ENCODE measurements around the gene ITGA6.
A peak's percentile ranks its signal among the peaks of the same experiment; 100 is the strongest.

Gene ITGA6

GRCh38 chr2:172416447-172417058, 10.8 kb upstream of the ITGA6 start:
- no peak for DNase-seq

GRCh38 chr2:172420216-172420615, 7.2 kb upstream of the ITGA6 start:
- no peak for DNase-seq

DNA sequence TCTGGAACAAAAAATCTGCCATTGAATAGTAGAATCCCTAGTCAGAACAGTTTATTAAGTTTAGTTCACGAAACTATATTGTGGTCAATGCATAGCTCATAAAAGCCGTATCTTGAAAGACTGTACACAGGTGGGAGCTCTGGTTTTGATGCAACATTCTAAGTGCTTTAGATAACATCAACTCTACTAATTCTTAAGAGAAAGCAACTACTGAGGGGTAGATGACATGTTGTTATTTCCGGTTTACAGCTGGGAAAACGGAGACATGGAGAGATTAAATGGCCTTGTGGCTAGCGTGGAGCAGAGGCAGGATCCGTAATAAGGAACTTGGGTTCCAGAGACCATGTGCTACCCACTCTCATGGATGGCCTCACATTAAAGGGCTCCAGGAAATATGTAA, 4.2 kb upstream of the ITGA6 start:
- DNase-seq = no peak

GRCh38 chr2:172425336-172425735, 2.0 kb upstream of the ITGA6 start:
- DNase-seq = no peak

- no peak for DNase-seq
Measured at GRCh38 chr2:172426635-172427255, 641 bp upstream of the ITGA6 start.

GRCh38 chr2:172427990-172428831, 825 bp downstream of the ITGA6 start:
- DNase-seq = no peak

GRCh38 chr2:172428832-172429210, 1.4 kb downstream of the ITGA6 start:
- no peak for DNase-seq

GRCh38 chr2:172429301-172429968, 2.0 kb downstream of the ITGA6 start:
- DNase-seq = peak; percentile 30

GRCh38 chr2:172430027-172430426, 2.6 kb downstream of the ITGA6 start:
- DNase-seq = no peak

DNA sequence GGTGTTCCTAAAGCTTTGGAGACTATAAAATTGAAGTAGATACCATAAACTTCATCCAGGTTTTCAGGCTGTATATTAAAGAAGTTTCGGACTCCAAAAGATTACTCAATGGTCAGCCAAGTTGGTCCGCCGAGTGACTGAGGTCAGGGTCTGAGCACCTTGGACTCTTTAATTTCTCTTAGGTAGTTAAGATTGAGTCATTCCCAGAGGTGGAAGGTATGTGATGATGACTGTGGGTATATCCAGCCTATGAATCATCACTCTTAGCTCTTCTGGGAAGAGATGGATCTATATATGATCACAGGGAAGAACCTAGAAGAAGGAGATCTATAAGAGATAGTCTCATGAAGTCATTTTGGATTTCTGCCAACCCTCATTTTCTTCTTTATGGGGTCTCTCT, 3.3 kb downstream of the ITGA6 start:
- DNase-seq = peak; percentile 14

DNA sequence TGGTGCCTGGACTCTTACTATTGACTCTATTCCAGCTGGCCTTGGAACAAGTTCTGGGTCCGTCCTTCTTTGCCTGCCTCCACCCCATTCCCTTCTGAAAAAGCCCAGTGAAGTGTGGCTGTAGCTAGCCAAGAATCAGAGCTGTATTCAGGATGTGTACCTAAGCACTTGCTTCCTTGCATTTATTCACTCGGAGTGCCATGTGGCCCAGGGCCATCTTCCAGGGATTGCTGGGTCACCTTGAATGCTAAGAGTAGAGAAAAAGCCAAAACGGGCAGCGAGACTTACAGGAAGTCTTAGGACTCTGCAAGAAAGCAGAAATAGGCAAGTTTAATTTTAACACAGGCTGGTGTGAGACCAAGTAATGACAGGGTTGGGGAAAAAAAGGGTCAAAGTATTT, 4.1 kb downstream of the ITGA6 start:
- DNase-seq = no peak

- DNase-seq = no peak
Measured at GRCh38 chr2:172431993-172432392, 4.6 kb downstream of the ITGA6 start.

DNA sequence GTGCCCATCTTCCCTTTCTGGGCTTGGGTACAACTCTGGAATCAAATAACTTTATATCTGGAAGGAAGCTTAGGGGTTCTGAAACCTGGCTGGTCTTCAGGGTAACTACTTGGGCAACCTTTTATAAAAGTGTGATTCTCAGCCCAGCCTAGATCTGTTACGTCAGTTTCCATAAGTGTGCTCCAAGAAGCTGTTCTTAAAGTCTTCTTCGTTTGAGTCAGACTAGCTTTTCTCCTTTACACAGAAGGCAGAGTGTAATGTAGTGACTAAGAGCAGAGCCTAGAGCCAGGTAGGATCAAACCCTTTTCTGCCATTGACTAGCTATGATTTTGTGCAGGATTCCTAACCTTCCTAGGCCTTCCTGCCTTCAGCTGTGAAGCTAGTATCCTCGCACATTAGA, 5.8 kb downstream of the ITGA6 start:
- no peak for DNase-seq

GRCh38 chr2:172434821-172435605, 7.6 kb downstream of the ITGA6 start:
- DNase-seq = no peak

DNA sequence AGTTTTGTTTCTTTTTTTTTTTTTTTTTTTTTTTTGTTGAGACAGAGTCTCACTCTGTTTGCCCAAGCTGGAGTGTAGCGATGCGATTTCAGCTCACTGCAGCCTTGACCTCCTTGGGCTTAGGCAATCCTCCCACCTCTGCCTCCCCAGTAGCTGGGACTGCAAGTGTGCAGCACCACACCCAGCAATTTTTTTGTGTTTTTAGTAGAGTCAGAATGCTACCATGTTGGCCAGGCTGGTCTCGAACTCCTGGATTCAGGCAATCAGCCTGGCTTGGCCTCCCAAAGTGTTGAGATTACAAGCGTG, 8.2 kb downstream of the ITGA6 start:
- no peak for DNase-seq

GRCh38 chr2:172436889-172437288, 9.5 kb downstream of the ITGA6 start:
- DNase-seq = no peak

GRCh38 chr2:172437419-172438341, 10.3 kb downstream of the ITGA6 start:
- DNase-seq = peak; percentile 25

GRCh38 chr2:172438741-172439508, 11.5 kb downstream of the ITGA6 start:
- no peak for DNase-seq

GRCh38 chr2:172439509-172439860, 12.1 kb downstream of the ITGA6 start:
- DNase-seq = no peak

GRCh38 chr2:172439911-172440310, 12.5 kb downstream of the ITGA6 start:
- no peak for DNase-seq

GRCh38 chr2:172440795-172441194, 13.4 kb downstream of the ITGA6 start:
- peak; percentile 68 for DNase-seq
